ENCODE results near the gene RIPOR2.
A peak's percentile ranks its signal among the peaks of the same experiment; 100 is the strongest.
"Not testable (repeated sequence)": the region's sequence is repeated elsewhere in the genome, so short reads cannot be mapped to it uniquely, and the experiment has no call there.

The RIPOR2 gene

GRCh38 chr6:24768361-24768760, 167.4 kb downstream of the RIPOR2 start:
- in situ Hi-C loops (cut with HindIII; ENCODE audit: low sequenced_read_pairs): no loop called here
- no peak for TF ChIP-seq CTCF (IDR thresholded peaks at IDR 0.05; ENCODE audit: low read depth, low read length)
- DNase-seq (ENCODE audit: low read depth, low spot score): peak; percentile 16
- H3K4me3 ChIP-seq (ENCODE audit: low read depth, low read length): no peak overlapping the region

- in situ Hi-C loops (cut with HindIII; ENCODE audit: low sequenced_read_pairs): no loop called here
- peak; percentile 42 for TF ChIP-seq CTCF (IDR thresholded peaks at IDR 0.05; ENCODE audit: low read depth, low read length)
- H3K4me3 ChIP-seq (ENCODE audit: low read depth, low read length): no peak overlapping the region
- peak; percentile 41 for DNase-seq (ENCODE audit: low read depth, low spot score)
Measured at GRCh38 chr6:24766680-24767462, 168.9 kb downstream of the RIPOR2 start.

GRCh38 chr6:24765968-24766367, 169.8 kb downstream of the RIPOR2 start:
- in situ Hi-C loops (cut with HindIII; ENCODE audit: low sequenced_read_pairs); DNase-seq (ENCODE audit: low read depth, low spot score); H3K4me3 ChIP-seq (ENCODE audit: low read depth, low read length): not testable (repeated sequence)

- DNase-seq (ENCODE audit: low read depth, low spot score); H3K4me3 ChIP-seq (ENCODE audit: low read depth, low read length); in situ Hi-C loops (cut with HindIII; ENCODE audit: low sequenced_read_pairs): not testable (repeated sequence)
Measured at GRCh38 chr6:24764833-24765828, 170.6 kb downstream of the RIPOR2 start.

- TF ChIP-seq CTCF (IDR thresholded peaks at IDR 0.05; ENCODE audit: low read depth, low read length): no peak
- in situ Hi-C loops (cut with HindIII; ENCODE audit: low sequenced_read_pairs): no loop called here
- DNase-seq (ENCODE audit: low read depth, low spot score): no peak
- H3K4me3 ChIP-seq (ENCODE audit: low read depth, low read length): no peak overlapping the region
Measured at GRCh38 chr6:24763578-24763977, 172.2 kb downstream of the RIPOR2 start.

GRCh38 chr6:24761851-24762250, 173.9 kb downstream of the RIPOR2 start:
- DNase-seq (ENCODE audit: low read depth, low spot score): no peak
- in situ Hi-C loops (cut with HindIII; ENCODE audit: low sequenced_read_pairs): no loop called here
- H3K4me3 ChIP-seq (ENCODE audit: low read depth, low read length): no peak overlapping the region
- no peak for TF ChIP-seq CTCF (IDR thresholded peaks at IDR 0.05; ENCODE audit: low read depth, low read length)

GRCh38 chr6:24761193-24761835, 174.4 kb downstream of the RIPOR2 start:
- no peak for DNase-seq (ENCODE audit: low read depth, low spot score)
- in situ Hi-C loops (cut with HindIII; ENCODE audit: low sequenced_read_pairs): no loop called here
- no peak for TF ChIP-seq CTCF (IDR thresholded peaks at IDR 0.05; ENCODE audit: low read depth, low read length)
- H3K4me3 ChIP-seq (ENCODE audit: low read depth, low read length): no peak overlapping the region

Measured in astrocyte of the spinal cord (primary cell).